Endothelial cell of umbilical vein (primary cell): ENCODE results near the gene WDR26. TPM values are rescaled to one million over a fixed set of nuclear protein-coding genes. Genes with fewer than 3 reads are reported as not detected.

Source experiments
- BruUV-seq: library from RNA; stranded (reverse); fragments of 400-500 nt; replicated peaks from 2 replicates; lab custom pipeline; 2021; lab: Mats Ljungman, UMichigan
- CTCF ChIA-PET: fragments of 300-600, 350-600 bp; sonication (Branson Sonifier 250); formaldehyde crosslinking; loops from one replicate; lab custom pipeline; 2021; ENCODE audit warnings: antibody characterized with exemption, inconsistent platforms; lab: Charles Lee
- POLR2A ChIA-PET: fragments of 300-600, 350-600 bp; sonication (Branson Sonifier 250); formaldehyde crosslinking; loops from one replicate; lab custom pipeline; 2021; ENCODE audit warnings: antibody characterized with exemption, inconsistent platforms; lab: Charles Lee
- DNase-seq: peaks from one replicate; pipeline ENCODE4 v3.0.0-alpha.2; 2011; ENCODE audit warnings: low read depth, low spot score
- FAIRE-seq: peaks from 2 replicates; lab custom pipeline; 2011; peaks lifted over from hg19 to GRCh38; lab: Jason Lieb, UNC
- H2AFZ ChIP-seq: 2 replicates; pipeline ENCODE4 v1.6.0; 2012; ENCODE audit warnings: low read depth, low read length, control low read depth, inconsistent platforms
- H3K27ac ChIP-seq: 2 replicates; pipeline ENCODE4 v1.5.1; 2011; ENCODE audit warnings: low read depth, mild to moderate bottlenecking, control low read depth, low read length, moderate library complexity; ENCODE audit not compliant: insufficient read depth
- H3K27me3 ChIP-seq, 2 experiments: 2 replicates each; pipeline versions ENCODE4 v1.6.0 to v1.6.1; 2011; ENCODE audit warnings: low read length in 2 of 2, mixed read lengths in 1 of 2; ENCODE audit not compliant: control insufficient read depth in 2 of 2, insufficient read depth in 2 of 2
- H3K36me3 ChIP-seq, 2 experiments: 2 replicates in 1 of 2; 3 replicates in 1 of 2; pipeline ENCODE4 v1.5.1; 2011; ENCODE audit warnings: low read length in 2 of 2, mild to moderate bottlenecking in 1 of 2, moderate library complexity in 1 of 2; ENCODE audit not compliant: control insufficient read depth in 2 of 2, insufficient read depth in 2 of 2; ENCODE audit errors: extremely low read depth in 1 of 2
- H3K4me1 ChIP-seq: 3 replicates; pipeline ENCODE4 v1.5.1; 2011; ENCODE audit warnings: mild to moderate bottlenecking, low read length; ENCODE audit not compliant: control insufficient read depth, insufficient read depth; ENCODE audit errors: extremely low read depth
- H3K4me2 ChIP-seq: 2 replicates; pipeline ENCODE4 v1.6.1; 2011; ENCODE audit warnings: low read length, control low read depth, mixed read lengths; ENCODE audit not compliant: insufficient read depth
- H3K4me3 ChIP-seq, 3 experiments: fragments of 200-600 bp in 1 of 3; sonication (generic), shearing (Covaris generic) in 1 of 3; replicated peaks in 1 of 3; 2 replicates each; pipeline ENCODE4 v1.5.1; 2011 to 2016; ENCODE audit warnings: control low read depth in 3 of 3, low read length in 3 of 3, mild to moderate bottlenecking in 2 of 3, inconsistent platforms in 1 of 3, low read depth in 1 of 3, moderate library complexity in 1 of 3; ENCODE audit not compliant: insufficient read depth in 1 of 3
- H3K79me2 ChIP-seq: 2 replicates; pipeline ENCODE4 v1.6.0; 2012; ENCODE audit warnings: low read length, inconsistent platforms; ENCODE audit not compliant: control insufficient read depth, insufficient read depth
- H3K9ac ChIP-seq: replicated peaks from 2 replicates; pipeline ENCODE3; 2011; ENCODE audit warnings: low read length, control low read depth; ENCODE audit not compliant: insufficient read depth; ENCODE audit errors: extremely low read depth
- H3K9me1 ChIP-seq: replicated peaks from 3 replicates; pipeline ENCODE4 v1.6.0; 2011; ENCODE audit warnings: mild to moderate bottlenecking, low read length; ENCODE audit not compliant: control insufficient read depth, insufficient read depth; ENCODE audit errors: extremely low read depth
- H3K9me3 ChIP-seq: replicated peaks from 2 replicates; pipeline ENCODE4 v1.5.1; 2012; ENCODE audit warnings: low read length, inconsistent platforms; ENCODE audit not compliant: control insufficient read depth, insufficient read depth
- H4K20me1 ChIP-seq: replicated peaks from 2 replicates; pipeline ENCODE3; 2011; ENCODE audit warnings: mild to moderate bottlenecking, low read length; ENCODE audit not compliant: control insufficient read depth, insufficient read depth; ENCODE audit errors: extremely low read depth
- CTCF ChIP-seq, 2 donors: IDR thresholded peaks; 1 replicate in 1 of 2; 2 replicates in 1 of 2; pipeline ENCODE4 v1.5.1; 2011; ENCODE audit warnings: low read length in 2 of 2, mild to moderate bottlenecking in 2 of 2, moderate library complexity in 2 of 2, control low read depth in 1 of 2, inconsistent platforms in 1 of 2, low read depth in 1 of 2; ENCODE audit not compliant: insufficient read depth in 1 of 2; ENCODE audit errors: extremely low read depth in 1 of 2
- EZH2 ChIP-seq: IDR thresholded peaks from 2 replicates; pipeline ENCODE4 v1.6.1; 2012; ENCODE audit warnings: borderline replicate concordance, low read depth, mild to moderate bottlenecking, moderate library complexity, low read length, inconsistent platforms; ENCODE audit not compliant: severe bottlenecking
- FOS ChIP-seq: IDR thresholded peaks from 2 replicates; pipeline ENCODE4 v1.6.1; 2011; ENCODE audit warnings: mild to moderate bottlenecking, low read length, moderate library complexity, borderline replicate concordance; ENCODE audit not compliant: insufficient read depth
- GATA2 ChIP-seq: IDR thresholded peaks from 2 replicates; pipeline ENCODE4 v1.7.0; 2011; ENCODE audit warnings: low read depth, mild to moderate bottlenecking, moderate library complexity, mixed read lengths, low read length; ENCODE audit not compliant: insufficient read length, insufficient read depth
- JUN ChIP-seq: IDR thresholded peaks from 2 replicates; pipeline ENCODE4 v1.6.1; 2011; ENCODE audit warnings: borderline replicate concordance, low read depth; ENCODE audit not compliant: insufficient read length, insufficient read depth
- MAX ChIP-seq: IDR thresholded peaks from 2 replicates; pipeline ENCODE4 v1.6.1; 2011; ENCODE audit not compliant: insufficient read depth, insufficient read length
- MYC ChIP-seq: IDR thresholded peaks from one replicate; pipeline ENCODE4 v1.6.1; 2011; ENCODE audit warnings: mild to moderate bottlenecking, low read depth, low read length
- POLR2A ChIP-seq: IDR thresholded peaks from 2 replicates; pipeline ENCODE4 v1.6.1; 2012; ENCODE audit warnings: low read depth, mild to moderate bottlenecking, control low read depth, low read length
- POLR2AphosphoS5 ChIP-seq: IDR thresholded peaks from 2 replicates; pipeline ENCODE4 v1.6.1; 2012; ENCODE audit warnings: low read depth, mild to moderate bottlenecking, control low read depth, low read length, moderate library complexity; ENCODE audit not compliant: insufficient read depth
- dilution Hi-C: fragments of 300-500 bp; cut with MboI; formaldehyde crosslinking; loops from one replicate; pipeline ENCODE4 v1.15.0; 2019; ENCODE audit warnings: low sequenced_read_pairs; ENCODE audit not compliant: extremely low pct_ligation_motif_present
- intact Hi-C: fragments of 100-400 bp; cut with micrococcal nuclease; formaldehyde crosslinking; loops from one replicate; pipeline ENCODE4 v1.10.0; 2022
- polyA plus RNA-seq, 4 experiments: library from polyadenylated mRNA; depleted of rRNA in 3 of 4; stranded (reverse) in 3 of 4; unstranded in 1 of 4; fragments of >200 nt; gene quantifications; 2 replicates each; pipeline versions ENCODE4 v1.2.1 to v1.2.3, GENCODE V29; 2011 to 2012; ENCODE audit warnings: missing spikeins in 1 of 4
- total RNA-seq: library from RNA; stranded (reverse); gene quantifications from 2 replicates; pipeline ENCODE4 v1.2.3, GENCODE V29; 2021

Gene WDR26
- total and polyA plus RNA-seq, 2 donors (not counting 3 experiments of a cell fraction or from before 2014, with no cell fraction given) = 26.7 to 92.4 TPM

- dilution Hi-C loops (no loop called here), intact Hi-C loops (loop anchor here (2.0 to 5.0 kb wide), 3 partner anchors 24 to 99 kb away; partner anchors contain the start of gene CNIH4)
- Histone ChIP-seq H3K27me3 (no peaks in the 10 kb centered on the region), H3K9me1 (no peaks in the 10 kb centered on the region), H3K4me2 (peak overlapping the region; percentile 52), H4K20me1 (no peaks in the 10 kb centered on the region), H3K9ac (peak overlapping the region; percentile 57), H3K79me2 (no peaks in the 10 kb centered on the region), H3K4me1 (peaks cover 21% of the 10 kb centered on the region), H2AFZ (peak overlapping the region; percentile 87), H3K27ac (peak overlapping the region; percentile 72), H3K36me3 (no peaks in the 10 kb centered on the region), H3K9me3 (no peaks in the 10 kb centered on the region), H3K4me3 (no peak overlapping the region)
- ChIA-PET CTCF (interaction anchor here (0.7 to 2.4 kb wide), 23 partner anchors 9 to 758 kb away, joined by 3 to 92 read pairs (median 9); partner anchors contain the start of genes CAPN2 and WDR26), POLR2A (interaction anchor here (1.2 to 1.8 kb wide), 2 partner anchors 24 to 25 kb away, joined by 6 to 11 read pairs; no protein-coding TSS in a partner anchor)
- DNase-seq (no peak), FAIRE-seq (no peak)
- no TSS peak for BruUV-seq
- TF ChIP-seq MAX (no peak), EZH2 (no peak), POLR2A (no peak), FOS (no peak), CTCF (IDR thresholded peaks at IDR 0.05; ENCODE audit: extremely low read depth in 1 of 2, insufficient read depth in 1 of 2, low read depth in 1 of 2, low read length in 2 of 2) (no peak), GATA2 (no peak), MYC (no peak), POLR2AphosphoS5 (no peak), JUN (no peak)
Observed at GRCh38 chr1:224456637-224456953, 22.0 kb upstream of the WDR26 start.
